CD4-positive, alpha-beta T cell (primary cell): ENCODE data around the gene PTPN3. TPM values are rescaled to one million over a fixed set of nuclear protein-coding genes. Genes with fewer than 3 reads are reported as not detected.

Experiments
- ATAC-seq: fragments of 200-7000 bp; cut with Tn5 transposase; one replicate; pipeline ENCODE4 v1.10.0; 2022; ENCODE audit warnings: mild to moderate bottlenecking; ENCODE audit not compliant: poor library complexity
- CTCF ChIA-PET: fragments of 350-600 bp; sonication (Branson Sonifier 250); formaldehyde crosslinking; loops from one replicate; lab custom pipeline; 2021; ENCODE audit warnings: antibody characterized with exemption, inconsistent platforms; lab: Charles Lee
- POLR2A ChIA-PET: fragments of 350-600 bp; sonication (Branson Sonifier 250); formaldehyde crosslinking; loops from one replicate; lab custom pipeline; 2021; ENCODE audit warnings: antibody characterized with exemption, inconsistent platforms; lab: Charles Lee
- DNase-seq, 14 experiments: peaks; one replicate each; pipeline ENCODE4 v3.0.0-alpha.2; 2013 to 2020; ENCODE audit warnings: mixed read lengths in 2 of 14
- H3K27ac ChIP-seq, 2 donors: one replicate each; pipeline versions ENCODE4 v1.5.1 to v1.7.0; 2013; ENCODE audit warnings: low read length in 2 of 2, low read depth in 1 of 2, mild to moderate bottlenecking in 1 of 2
- H3K27me3 ChIP-seq, 2 experiments: 1 replicate in 1 of 2; 2 replicates in 1 of 2; pipeline versions ENCODE4 v1.6.1 to v1.7.0; 2013; ENCODE audit warnings: low read length in 2 of 2, control low read depth in 1 of 2, mild to moderate bottlenecking in 1 of 2, moderate library complexity in 1 of 2; ENCODE audit not compliant: insufficient read depth in 2 of 2, control insufficient read depth in 1 of 2
- H3K36me3 ChIP-seq: one replicate; pipeline ENCODE4 v1.6.1; 2013; ENCODE audit warnings: low read length, control low read depth; ENCODE audit not compliant: insufficient read depth
- H3K4me1 ChIP-seq: one replicate; pipeline ENCODE4 v1.6.1; 2013; ENCODE audit warnings: low read length, control low read depth; ENCODE audit not compliant: insufficient read depth
- H3K4me3 ChIP-seq: one replicate; pipeline ENCODE4 v1.5.1; 2013; ENCODE audit warnings: mild to moderate bottlenecking, low read length, moderate library complexity
- H3K9me3 ChIP-seq, 2 experiments: 1 replicate in 1 of 2; 2 replicates in 1 of 2; pipeline versions ENCODE4 v1.6.1 to v1.7.0; 2013; ENCODE audit warnings: low read length in 2 of 2, mild to moderate bottlenecking in 2 of 2, control low read depth in 1 of 2, moderate library complexity in 1 of 2; ENCODE audit not compliant: control insufficient read depth in 1 of 2, insufficient read depth in 1 of 2
- H3K27ac Mint-ChIP-seq: one replicate; pipeline ENCODE4 v1.8.0; 2020; ENCODE audit warnings: mixed read lengths
- H3K27me3 Mint-ChIP-seq: one replicate; pipeline ENCODE4 v1.8.0; 2021; ENCODE audit warnings: mixed read lengths
- H3K36me3 Mint-ChIP-seq: one replicate; pipeline ENCODE4 v1.8.0; 2021; ENCODE audit warnings: low read depth, mixed read lengths
- H3K4me1 Mint-ChIP-seq: one replicate; pipeline ENCODE4 v1.8.0; 2021; ENCODE audit warnings: low read depth, mixed read lengths
- H3K4me3 Mint-ChIP-seq: one replicate; pipeline ENCODE4 v1.8.0; 2020; ENCODE audit warnings: mild to moderate bottlenecking, mixed read lengths
- H3K9me3 Mint-ChIP-seq: one replicate; pipeline ENCODE4 v1.8.0; 2020; ENCODE audit warnings: mixed read lengths
- intact Hi-C, 2 experiments: fragments of 100-400 bp; cut with DNase I in 1 of 2; cut with micrococcal nuclease in 1 of 2; formaldehyde crosslinking; loops; one replicate each; pipeline versions ENCODE4 v1.15.1 to v1.9.0; 2023 to 2025; cut with DNase I, micrococcal nuclease
- total RNA-seq, 174 experiments: library from RNA in 2 of 174; stranded (reverse) in 2 of 174; gene quantifications; one replicate each; pipeline ENCODE4 v1.2.3 and lab custom pipeline; 2021 to 2026
- TF ChIP-seq, protein P1 (sequence below): fragments of 200-600 bp; IDR thresholded peaks from one replicate; pipeline ENCODE4 v1.8.0; 2022; ENCODE audit warnings: antibody characterized with exemption, mild to moderate bottlenecking

Gene PTPN3
- total RNA-seq, 2 experiments from 2014 or later, result not detected

DNA sequence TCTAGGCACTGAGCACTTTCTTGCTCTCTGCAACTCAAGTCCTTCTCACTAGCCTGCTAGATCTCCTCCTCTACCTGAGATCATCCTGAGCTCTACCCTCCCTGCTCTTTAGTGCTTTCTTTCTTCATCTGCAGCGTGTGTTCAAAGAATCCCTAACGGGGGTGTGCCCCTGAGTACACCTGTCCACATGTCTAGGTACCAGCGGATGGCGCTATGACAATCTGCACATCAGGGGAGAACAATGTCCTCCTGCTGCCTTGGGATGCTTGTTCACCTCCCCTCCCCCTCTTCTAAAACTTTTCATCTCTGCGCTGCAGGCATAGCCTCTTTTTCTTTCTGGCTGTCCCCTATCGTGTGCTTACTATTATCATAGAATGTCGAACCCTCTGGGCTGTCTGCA, 42.7 kb downstream of the PTPN3 start:
- H3K27me3 ChIP-seq, result peaks cover 0 to 5% of the 10 kb centered on the region in 2 experiments
- H3K36me3 Mint-ChIP-seq, result no peaks in the 10 kb centered on the region
- ATAC-seq, result no peak
- H3K27ac ChIP-seq, result no peak overlapping the region
- TF ChIP-seq, protein P1, sequence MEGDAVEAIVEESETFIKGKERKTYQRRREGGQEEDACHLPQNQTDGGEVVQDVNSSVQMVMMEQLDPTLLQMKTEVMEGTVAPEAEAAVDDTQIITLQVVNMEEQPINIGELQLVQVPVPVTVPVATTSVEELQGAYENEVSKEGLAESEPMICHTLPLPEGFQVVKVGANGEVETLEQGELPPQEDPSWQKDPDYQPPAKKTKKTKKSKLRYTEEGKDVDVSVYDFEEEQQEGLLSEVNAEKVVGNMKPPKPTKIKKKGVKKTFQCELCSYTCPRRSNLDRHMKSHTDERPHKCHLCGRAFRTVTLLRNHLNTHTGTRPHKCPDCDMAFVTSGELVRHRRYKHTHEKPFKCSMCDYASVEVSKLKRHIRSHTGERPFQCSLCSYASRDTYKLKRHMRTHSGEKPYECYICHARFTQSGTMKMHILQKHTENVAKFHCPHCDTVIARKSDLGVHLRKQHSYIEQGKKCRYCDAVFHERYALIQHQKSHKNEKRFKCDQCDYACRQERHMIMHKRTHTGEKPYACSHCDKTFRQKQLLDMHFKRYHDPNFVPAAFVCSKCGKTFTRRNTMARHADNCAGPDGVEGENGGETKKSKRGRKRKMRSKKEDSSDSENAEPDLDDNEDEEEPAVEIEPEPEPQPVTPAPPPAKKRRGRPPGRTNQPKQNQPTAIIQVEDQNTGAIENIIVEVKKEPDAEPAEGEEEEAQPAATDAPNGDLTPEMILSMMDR, result no peak
- no peaks in the 10 kb centered on the region for H3K36me3 ChIP-seq
- no peak overlapping the region for H3K4me3 ChIP-seq
- intact Hi-C loops, result no loop called here
- no peak for DNase-seq
- no peaks in the 10 kb centered on the region for H3K4me1 Mint-ChIP-seq
- no peaks in the 10 kb centered on the region for H3K4me1 ChIP-seq
- H3K9me3 Mint-ChIP-seq, result no peaks in the 10 kb centered on the region
- ChIA-PET CTCF (no interaction called here), POLR2A (no interaction called here)
- H3K4me3 Mint-ChIP-seq, result no peak overlapping the region
- no peaks in the 10 kb centered on the region for H3K9me3 ChIP-seq
- H3K27ac Mint-ChIP-seq, result no peak overlapping the region
- peaks cover 24% of the 10 kb centered on the region for H3K27me3 Mint-ChIP-seq

DNA sequence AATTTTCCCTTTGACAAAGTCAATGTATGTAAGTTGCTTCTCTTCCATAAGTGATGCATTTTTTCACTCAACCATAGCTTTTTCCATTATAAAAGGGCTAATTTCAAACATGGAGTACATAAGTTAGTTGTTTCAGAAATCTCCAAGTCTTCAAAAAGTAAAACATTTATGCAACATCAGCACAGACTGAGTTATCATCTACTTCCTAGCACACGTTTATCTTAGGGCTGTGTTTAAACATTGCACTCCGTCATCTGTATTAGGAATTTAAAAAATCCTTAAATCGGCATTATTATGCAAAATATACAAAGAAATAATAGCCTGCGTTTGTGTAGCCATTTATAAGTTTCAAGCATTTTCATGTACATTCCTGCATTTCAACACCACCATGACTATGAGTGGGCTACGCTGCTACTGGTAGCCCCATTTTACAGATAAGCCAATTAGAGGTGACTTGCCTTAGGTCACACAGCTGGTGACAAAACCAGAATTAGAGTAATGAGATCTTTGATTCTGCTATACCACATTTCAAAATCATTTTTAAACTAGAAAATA, 43.4 kb downstream of the PTPN3 start:
- intact Hi-C loops, result no loop called here
- H3K36me3 ChIP-seq, result no peaks in the 10 kb centered on the region
- CTCF ChIA-PET, result no interaction called here
- H3K4me3 Mint-ChIP-seq, result no peak overlapping the region
- ATAC-seq (no peak), DNase-seq (no peak)
- no peak overlapping the region for H3K4me3 ChIP-seq
- no peaks in the 10 kb centered on the region for H3K4me1 Mint-ChIP-seq
- no peaks in the 10 kb centered on the region for H3K4me1 ChIP-seq
- H3K36me3 Mint-ChIP-seq, result no peaks in the 10 kb centered on the region
- TF ChIP-seq, protein P1, result no peak
- no peak overlapping the region for H3K27ac ChIP-seq
- no peak overlapping the region for H3K27ac Mint-ChIP-seq
- H3K9me3 Mint-ChIP-seq, result no peaks in the 10 kb centered on the region
- POLR2A ChIA-PET, result no interaction called here
- H3K27me3 ChIP-seq, result peaks cover 0 to 5% of the 10 kb centered on the region in 2 experiments
- no peaks in the 10 kb centered on the region for H3K9me3 ChIP-seq
- H3K27me3 Mint-ChIP-seq, result peaks cover 22% of the 10 kb centered on the region

DNA sequence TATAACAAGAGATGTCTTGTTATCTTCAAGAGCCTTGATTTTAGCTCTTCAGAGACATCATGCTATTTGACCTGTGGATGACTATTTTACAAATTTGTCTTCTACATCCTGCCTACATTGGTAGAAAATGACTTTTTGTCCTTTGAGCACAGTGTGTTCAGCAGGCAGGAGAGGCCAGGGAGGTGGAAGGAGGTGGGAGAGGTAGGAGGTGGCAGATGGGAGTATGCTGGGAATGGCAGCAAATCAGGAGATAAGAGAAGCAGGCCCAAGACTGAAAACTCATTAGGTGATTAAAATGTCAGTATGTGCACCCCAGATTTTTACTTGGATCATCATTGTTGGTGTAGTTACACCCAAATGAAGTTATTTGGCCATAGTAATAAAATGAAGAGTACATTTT, 44.1 kb downstream of the PTPN3 start:
- Histone ChIP-seq H3K36me3 (no peaks in the 10 kb centered on the region), H3K9me3 (peaks cover 0 to 4% of the 10 kb centered on the region in 2 experiments), H3K27me3 (peaks cover 0 to 5% of the 10 kb centered on the region in 2 experiments), H3K4me1 (no peaks in the 10 kb centered on the region), H3K27ac (no peak overlapping the region), H3K4me3 (no peak overlapping the region)
- Mint-ChIP-seq H3K4me3 (no peak overlapping the region), H3K4me1 (no peaks in the 10 kb centered on the region), H3K27me3 (peaks cover 22% of the 10 kb centered on the region), H3K27ac (no peak overlapping the region), H3K36me3 (no peaks in the 10 kb centered on the region), H3K9me3 (no peaks in the 10 kb centered on the region)
- intact Hi-C loops, result no loop called here
- no peak for DNase-seq
- TF ChIP-seq, protein P1, result no peak
- ATAC-seq, result no peak
- ChIA-PET POLR2A (no interaction called here), CTCF (no interaction called here)
